HepG2 (cell line): ENCODE measurements around the gene HCRTR1. TPM values are rescaled to one million over a fixed set of nuclear protein-coding genes. Genes with fewer than 3 reads are reported as not detected.

Experiments used
- AGO1 ChIP-seq: fragments of 200-400 bp; formaldehyde crosslinking; IDR thresholded peaks from 2 replicates; pipeline ENCODE4 v1.6.1; 2017; ENCODE audit warnings: mild to moderate bottlenecking, low read depth, low read length, moderate library complexity; ENCODE audit not compliant: poor library complexity, severe bottlenecking
- HMG20B ChIP-seq: conservative IDR thresholded peaks from 2 replicates; pipeline ENCODE4 v1.6.1; 2016; ENCODE audit warnings: missing genetic modification reagents, missing compliant biosample characterization
- ISX ChIP-seq: sonication (generic); formaldehyde crosslinking; conservative IDR thresholded peaks from 2 replicates; pipeline ENCODE4 v1.5.0; 2020; ENCODE audit warnings: missing genetic modification reagents
- KMT2A ChIP-seq: sonication (generic); formaldehyde crosslinking; IDR thresholded peaks from 2 replicates; pipeline ENCODE4 v1.4.0; 2020; ENCODE audit warnings: missing genetic modification reagents
- PAX8 ChIP-seq: sonication (generic); formaldehyde crosslinking; IDR thresholded peaks from 2 replicates; pipeline ENCODE4 v1.8.0; 2022; ENCODE audit warnings: mild to moderate bottlenecking, missing genetic modification reagents, borderline replicate concordance
- PHF20 ChIP-seq: sonication (generic); formaldehyde crosslinking; IDR thresholded peaks from 2 replicates; pipeline ENCODE4 v1.5.0; 2020; ENCODE audit warnings: mild to moderate bottlenecking, missing genetic modification reagents
- POLR2A ChIP-seq, 2 experiments: IDR thresholded peaks; 2 replicates each; pipeline ENCODE4 v1.6.1; 2011; ENCODE audit warnings: low read depth in 2 of 2, low read length in 2 of 2, mild to moderate bottlenecking in 1 of 2, moderate library complexity in 1 of 2; ENCODE audit not compliant: insufficient read depth in 1 of 2
- RARG ChIP-seq: sonication (generic); formaldehyde crosslinking; IDR thresholded peaks from 2 replicates; pipeline ENCODE4 v1.4.0; 2020; ENCODE audit warnings: low read depth, mild to moderate bottlenecking, missing genetic modification reagents
- SNAPC2 ChIP-seq: sonication (generic); formaldehyde crosslinking; IDR thresholded peaks from 2 replicates; pipeline ENCODE4 v1.8.1; 2022; ENCODE audit warnings: mild to moderate bottlenecking, missing genetic modification reagents
- ZBED4 ChIP-seq: sonication (generic); formaldehyde crosslinking; IDR thresholded peaks from 2 replicates; pipeline ENCODE4 v1.4.0; 2020; ENCODE audit warnings: missing genetic modification reagents, borderline replicate concordance
- ZNF263 ChIP-seq: sonication (generic); formaldehyde crosslinking; IDR thresholded peaks from 2 replicates; pipeline ENCODE4 v1.4.0; 2020; ENCODE audit warnings: missing genetic modification reagents
- ZNF281 ChIP-seq: sonication (generic); formaldehyde crosslinking; IDR thresholded peaks from 2 replicates; pipeline ENCODE4 v1.4.0; 2020; ENCODE audit warnings: missing genetic modification reagents, borderline replicate concordance
- ZNF598 ChIP-seq: sonication (generic); formaldehyde crosslinking; IDR thresholded peaks from 2 replicates; pipeline ENCODE4 v1.5.1; 2020; ENCODE audit warnings: mild to moderate bottlenecking, missing genetic modification reagents, borderline replicate concordance
- ZNF678 ChIP-seq: sonication (generic); formaldehyde crosslinking; IDR thresholded peaks from 2 replicates; pipeline ENCODE4 v1.4.0; 2020; ENCODE audit warnings: mild to moderate bottlenecking, missing genetic modification reagents
- ZNF749 ChIP-seq: sonication (generic); formaldehyde crosslinking; IDR thresholded peaks from 2 replicates; pipeline ENCODE4 v1.8.0; 2022; ENCODE audit warnings: mild to moderate bottlenecking, missing genetic modification reagents, moderate library complexity, borderline replicate concordance
- ZSCAN20 ChIP-seq: sonication (generic); formaldehyde crosslinking; IDR thresholded peaks from 2 replicates; pipeline ENCODE4 v1.4.0; 2020; ENCODE audit warnings: missing genetic modification reagents, mild to moderate bottlenecking, borderline replicate concordance
- ZSCAN22 ChIP-seq: sonication (generic); formaldehyde crosslinking; IDR thresholded peaks from 2 replicates; pipeline ENCODE4 v1.4.0; 2020; ENCODE audit warnings: mild to moderate bottlenecking, missing genetic modification reagents
- polyA plus RNA-seq, 8 experiments: library from polyadenylated mRNA; depleted of rRNA in 3 of 8; stranded (reverse) in 7 of 8; unstranded in 1 of 8; fragments of >200 nt; fragmentation: Illumina TruSeq in 4 of 8; extraction: Trizol in 4 of 8; gene quantifications; 2 replicates each; pipeline versions ENCODE4 v1.2.1 to v1.2.3, GENCODE V29; 2011 to 2016; ENCODE audit warnings: low read depth in 4 of 8, missing spikeins in 1 of 8, mixed read lengths in 1 of 8; ENCODE audit not compliant: insufficient read depth in 1 of 8
- total RNA-seq, 5 experiments: library from RNA; depleted of rRNA; stranded (reverse); fragments of >200 nt; fragmentation: Illumina TruSeq; extraction: Trizol; gene quantifications; 2 replicates each; pipeline ENCODE4 v1.2.3, GENCODE V29; 2016; ENCODE audit warnings: low read depth in 1 of 5

The HCRTR1 gene
- total and polyA plus RNA-seq, 2 of the 13 experiments (the other 11 are each of a cell fraction or from before 2014, with no cell fraction given), result not detected

DNA sequence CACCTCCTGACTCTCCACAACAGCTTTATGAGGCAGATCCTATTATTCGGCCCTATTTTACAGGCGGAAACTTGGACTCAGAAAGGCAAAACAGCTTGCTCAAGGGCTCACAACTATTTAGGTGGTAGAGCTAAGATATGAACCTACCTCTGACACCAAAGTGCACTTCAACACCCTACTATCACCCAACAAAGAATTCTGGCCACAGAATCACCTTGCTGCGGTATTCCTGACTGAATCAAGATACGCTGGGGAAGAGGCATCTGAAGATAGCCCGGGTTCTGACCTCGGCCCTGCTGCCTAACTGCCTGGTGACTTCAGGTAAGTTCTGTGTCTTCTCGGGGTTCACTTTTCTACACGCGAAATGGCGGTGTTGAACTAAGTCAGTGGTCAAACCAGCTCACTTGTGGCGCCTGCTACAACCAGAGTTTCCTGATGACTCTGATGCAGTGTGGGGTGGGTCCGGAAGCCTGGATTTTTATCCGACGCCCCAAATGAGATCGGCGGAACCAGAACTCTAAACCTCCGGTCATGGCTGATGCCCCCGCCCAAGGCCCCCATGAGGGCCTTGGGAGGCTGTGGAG is 26.6 kb downstream of the HCRTR1 start (continued):
- TF ChIP-seq ZNF749 (0 out of 2 replicates have a peak, but pooled peaks have one; percentile 6), SNAPC2 (CRISPR knock-in tag) (peak; percentile 68; the same call in 1 of the 2 replicates), AGO1 (no peak), ZSCAN20 (CRISPR knock-in tag) (peak; percentile 57; the same call in 1 of the 2 replicates), POLR2A (IDR thresholded peaks at IDR 0.05; ENCODE audit: insufficient read depth in 1 of 2, low read depth in 2 of 2, low read length in 2 of 2) (peak in 1 of 2 experiments; percentile 79; a peak in 1 of 4 replicates), HMG20B (CRISPR knock-in tag) (no peak), KMT2A (CRISPR knock-in tag) (no peak), ZNF281 (CRISPR knock-in tag) (no peak), RARG (CRISPR knock-in tag) (0 out of 2 replicates have a peak, but pooled peaks have one; percentile 63), PAX8 (CRISPR knock-in tag) (no peak), ZSCAN22 (CRISPR knock-in tag) (peak; percentile 11; the same call in 1 of the 2 replicates), ZNF598 (CRISPR knock-in tag) (no peak), PHF20 (CRISPR knock-in tag) (no peak), ISX (CRISPR knock-in tag) (0 out of 2 replicates have a peak, but pooled peaks have one; percentile 10), ZBED4 (CRISPR knock-in tag) (0 out of 2 replicates have a peak, but pooled peaks have one; percentile 28), ZNF678 (CRISPR knock-in tag) (0 out of 2 replicates have a peak, but pooled peaks have one; percentile 16), ZNF263 (CRISPR knock-in tag) (no peak)
